ENCODE data around the gene GALNT15. TPM values are rescaled to one million over a fixed set of nuclear protein-coding genes. Genes with fewer than 3 reads are reported as not detected.

The GALNT15 gene
- polyA plus RNA-seq, 1 of the 3 experiments (the other 2 are of a cell fraction), result 4.7 TPM

GRCh38 chr3:16192176-16192811 lies 17.8 kb downstream of the GALNT15 start:
- Histone ChIP-seq H3F3A (replicated peaks; ENCODE audit: insufficient read depth) (no peaks in the 10 kb centered on the region), H4K20me1 (ENCODE audit: insufficient read depth) (no peaks in the 10 kb centered on the region), H3K9me3 (no peaks in the 10 kb centered on the region), H3K36me3 (replicated peaks in 1 of 2; ENCODE audit: control insufficient read depth in 1 of 2, insufficient read depth in 2 of 2, low read length in 1 of 2) (no peaks in the 10 kb centered on the region), H3K27me3 (ENCODE audit: insufficient read depth) (no peaks in the 10 kb centered on the region), H3K27ac (ENCODE audit: low read depth in 2 of 2, low read length in 1 of 2) (no peak overlapping the region), H3K9ac (no peak overlapping the region), H3K79me2 (ENCODE audit: insufficient read depth) (no peaks in the 10 kb centered on the region), H3K4me2 (no peak overlapping the region), H3K9me2 (no peaks in the 10 kb centered on the region), H3K4me3 (ENCODE audit: low read depth in 2 of 2, low read length in 1 of 2) (no peak overlapping the region), H3K4me1 (ENCODE audit: control insufficient read depth in 1 of 2, insufficient read depth in 2 of 2, low read depth in 1 of 2, low read length in 1 of 2) (no peaks in the 10 kb centered on the region), H2AFZ (ENCODE audit: low read depth) (no peak overlapping the region)
- TF ChIP-seq TCF12 (IDR thresholded peaks at IDR 0.05) (no peak), FOSL2 (IDR thresholded peaks at IDR 0.05; ENCODE audit: borderline replicate concordance, low read depth) (no peak), ZBTB33 (IDR thresholded peaks at IDR 0.05; ENCODE audit: borderline replicate concordance, low read depth) (no peak), FOXM1 (IDR thresholded peaks at IDR 0.05; ENCODE audit: low read depth) (no peak), MAX (IDR thresholded peaks at IDR 0.05; ENCODE audit: low read depth) (no peak)
- CTCF ChIA-PET, result interaction anchor here (1.8 to 2.1 kb wide), 3 partner anchors 14 to 18 kb away, joined by 4 to 12 read pairs (median 4); no protein-coding TSS in a partner anchor
- no peak for DNase-seq
- WGBS (ENCODE audit: low lambda C conversion rate), result 67% methylated on average over 5 of the region's 5 CpGs
- POLR2A ChIA-PET, result no interaction called here

- no peaks in the 10 kb centered on the region for H3K36me3 ChIP-seq (replicated peaks in 1 of 2; ENCODE audit: control insufficient read depth in 1 of 2, insufficient read depth in 2 of 2, low read length in 1 of 2)
- POLR2A ChIA-PET, result no interaction called here
These were observed 23.9 kb downstream of the GALNT15 start for GRCh38 chr3:16198427-16198826.

More at GRCh38 chr3:16198427-16198826, 23.9 kb downstream of the GALNT15 start:
- CTCF ChIA-PET, result interaction anchor here (1.0 to 3.8 kb wide), 2 partner anchors 20 to 150 kb away, joined by 4 to 22 read pairs; no protein-coding TSS in a partner anchor
- DNase-seq, result no peak
- 76% methylated on average over 4 of the region's 4 CpGs for WGBS (ENCODE audit: low lambda C conversion rate)
- H3F3A ChIP-seq (replicated peaks; ENCODE audit: insufficient read depth), result no peaks in the 10 kb centered on the region
- H3K9ac ChIP-seq, result no peak overlapping the region
- H2AFZ ChIP-seq (ENCODE audit: low read depth), result no peak overlapping the region
- H3K27ac ChIP-seq (ENCODE audit: low read depth in 2 of 2, low read length in 1 of 2), result no peak overlapping the region
- no peaks in the 10 kb centered on the region for H4K20me1 ChIP-seq (ENCODE audit: insufficient read depth)
- no peaks in the 10 kb centered on the region for H3K4me1 ChIP-seq (ENCODE audit: control insufficient read depth in 1 of 2, insufficient read depth in 2 of 2, low read depth in 1 of 2, low read length in 1 of 2)
- TF ChIP-seq PBX3 (IDR thresholded peaks at IDR 0.05) (no peak), EZH2phosphoT487 (IDR thresholded peaks at IDR 0.05; ENCODE audit: borderline replicate concordance, low read depth) (no peak), USF2 (IDR thresholded peaks at IDR 0.05; ENCODE audit: borderline replicate concordance, low read depth, low read length) (no peak), ZBTB33 (IDR thresholded peaks at IDR 0.05; ENCODE audit: borderline replicate concordance, low read depth) (no peak)
- no peaks in the 10 kb centered on the region for H3K9me2 ChIP-seq
- H3K79me2 ChIP-seq (ENCODE audit: insufficient read depth), result no peaks in the 10 kb centered on the region
- H3K27me3 ChIP-seq (ENCODE audit: insufficient read depth), result no peaks in the 10 kb centered on the region
- H3K4me3 ChIP-seq (ENCODE audit: low read depth in 2 of 2, low read length in 1 of 2), result no peak overlapping the region
- no peak overlapping the region for H3K4me2 ChIP-seq
- H3K9me3 ChIP-seq, result no peaks in the 10 kb centered on the region
